GM12878 (cell line): ENCODE measurements around the gene PAM16.

Experiments
- BHLHE40 ChIP-seq, 2 experiments: fragments of 450-650 bp in 1 of 2; IDR thresholded peaks; 2 replicates each; pipeline ENCODE4 v1.6.1; 2011 to 2017; ENCODE audit warnings: low read depth in 2 of 2, borderline replicate concordance in 1 of 2, improper control_type of control experiment in 1 of 2, low read length in 1 of 2, mild to moderate bottlenecking in 1 of 2
- CTCF ChIP-seq, 3 experiments: IDR thresholded peaks in 2 of 3; conservative IDR thresholded peaks in 1 of 3; 2 replicates each; pipeline ENCODE4 v1.5.1; 2011; ENCODE audit warnings: low read depth in 3 of 3, low read length in 3 of 3, mild to moderate bottlenecking in 3 of 3, control low read depth in 2 of 3, moderate library complexity in 2 of 3, inconsistent platforms in 1 of 3, mixed read lengths in 1 of 3; ENCODE audit not compliant: control insufficient read depth in 2 of 3, insufficient read depth in 1 of 3; ENCODE audit errors: extremely low read depth in 1 of 3
- ELK1 ChIP-seq: IDR thresholded peaks from 2 replicates; pipeline ENCODE4 v1.6.1; 2012; ENCODE audit warnings: low read depth, low read length, improper control_type of control experiment
- FOXM1 ChIP-seq: IDR thresholded peaks from 2 replicates; pipeline ENCODE4 v1.6.1; 2012; ENCODE audit warnings: low read depth, mild to moderate bottlenecking, inconsistent platforms, low read length, moderate library complexity
- MXI1 ChIP-seq: fragments of 150-350 bp; IDR thresholded peaks from 2 replicates; pipeline ENCODE4 v1.6.1; 2011; ENCODE audit warnings: low read depth, mild to moderate bottlenecking, inconsistent platforms, low read length, improper control_type of control experiment
- NRF1 ChIP-seq: conservative IDR thresholded peaks from 2 replicates; pipeline ENCODE4 v1.6.1; 2011; ENCODE audit warnings: mild to moderate bottlenecking, low read depth, low read length, improper control_type of control experiment
- RFX5 ChIP-seq: IDR thresholded peaks from 2 replicates; pipeline ENCODE4 v1.6.1; 2011; ENCODE audit warnings: low read depth, low read length, improper control_type of control experiment
- STAT1 ChIP-seq: fragments of 450-650 bp; conservative IDR thresholded peaks from 2 replicates; pipeline ENCODE4 v1.6.1; 2014; ENCODE audit warnings: antibody characterized with exemption, mild to moderate bottlenecking
- SUZ12 ChIP-seq: fragments of 200-600 bp; sonication (generic); IDR thresholded peaks from one replicate; pipeline ENCODE4 v1.6.1; 2018; ENCODE audit warnings: antibody characterized with exemption, mild to moderate bottlenecking; ENCODE audit not compliant: unreplicated experiment
- ZBTB40 ChIP-seq: fragments of 450-650 bp; IDR thresholded peaks from 2 replicates; pipeline ENCODE4 v1.6.1; 2016; ENCODE audit warnings: mild to moderate bottlenecking, moderate library complexity, borderline replicate concordance
- ZZZ3 ChIP-seq: IDR thresholded peaks from 2 replicates; pipeline ENCODE4 v1.6.1; 2011; ENCODE audit warnings: low read depth; ENCODE audit not compliant: control insufficient read depth, insufficient read length

- TF ChIP-seq RFX5 (no peak), FOXM1 (no peak), CTCF (IDR thresholded peaks at IDR 0.05 in 2 of 3, conservative IDR thresholded peaks at IDR 0.05 in 1 of 3; ENCODE audit: control insufficient read depth in 2 of 3, extremely low read depth in 1 of 3, insufficient read depth in 1 of 3, low read depth in 3 of 3, low read length in 3 of 3) (no peak), SUZ12 (no peak), MXI1 (no peak), ELK1 (no peak), ZZZ3 (no peak), ZBTB40 (no peak), BHLHE40 (IDR thresholded peaks at IDR 0.05; ENCODE audit: borderline replicate concordance in 1 of 2, low read depth in 2 of 2, low read length in 1 of 2) (no peak), NRF1 (no peak), STAT1 (no peak)
Measured at GRCh38 chr16:4303973-4304372, 47.1 kb downstream of the PAM16 start.
